ENCODE results near the gene FADS3. TPM values are rescaled to one million over a fixed set of nuclear protein-coding genes. Genes with fewer than 3 reads are reported as not detected.

The FADS3 gene
- polyA plus RNA-seq, 2 donors: 7.2 to 9.8 TPM

- Histone ChIP-seq H3K4me1 (ENCODE audit: control insufficient read depth in 2 of 2, insufficient read depth in 2 of 2, low read length in 1 of 2) (no peaks in the 10 kb centered on the region), H3K27ac (ENCODE audit: low read depth in 2 of 2, low read length in 1 of 2) (no peak overlapping the region), H3K4me3 (ENCODE audit: low read depth in 1 of 2, low read length in 2 of 2) (no peak overlapping the region), H3K9me3 (ENCODE audit: control insufficient read depth in 2 of 2, insufficient read depth in 1 of 2, low read depth in 1 of 2, low read length in 1 of 2) (no peaks in the 10 kb centered on the region), H3K36me3 (ENCODE audit: control insufficient read depth in 2 of 2, insufficient read depth in 2 of 2, low read length in 1 of 2) (no peaks in the 10 kb centered on the region), H3K27me3 (ENCODE audit: control insufficient read depth in 1 of 2, insufficient read depth in 2 of 2, low read length in 2 of 2) (no peaks in the 10 kb centered on the region)
- 89 to 91% methylated on average over 21 of the region's 21 CpGs for WGBS, 2 donors
These were observed 16.8 kb upstream of the FADS3 start for GRCh38 chr11:61907871-61908729.

DNA sequence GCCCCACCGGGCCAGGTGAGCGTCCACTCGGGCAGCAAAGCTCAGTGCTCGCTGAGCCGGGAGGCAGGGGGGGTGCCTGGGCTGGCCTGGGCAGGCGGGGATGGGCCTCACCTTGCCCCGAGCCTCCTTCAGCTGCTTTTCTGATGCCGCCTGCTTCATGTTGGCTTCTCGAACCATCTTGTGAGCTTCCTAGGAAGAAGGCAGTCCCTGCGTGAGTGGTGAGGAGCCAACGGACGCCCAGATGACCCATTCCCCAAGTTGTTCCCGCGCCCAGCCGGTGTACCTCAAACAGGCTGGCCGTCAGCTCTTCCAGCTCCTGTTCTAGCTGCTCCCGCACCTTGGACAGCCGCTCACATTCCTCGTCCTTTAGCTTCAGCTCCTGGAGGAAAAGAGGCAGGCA lies 15.9 kb upstream of the FADS3 start:
- Histone ChIP-seq H3K9me3 (ENCODE audit: control insufficient read depth in 2 of 2, insufficient read depth in 1 of 2, low read depth in 1 of 2, low read length in 1 of 2) (no peaks in the 10 kb centered on the region), H3K36me3 (ENCODE audit: control insufficient read depth in 2 of 2, insufficient read depth in 2 of 2, low read length in 1 of 2) (no peaks in the 10 kb centered on the region), H3K27me3 (ENCODE audit: control insufficient read depth in 1 of 2, insufficient read depth in 2 of 2, low read length in 2 of 2) (no peaks in the 10 kb centered on the region), H3K4me3 (ENCODE audit: low read depth in 1 of 2, low read length in 2 of 2) (no peak overlapping the region), H3K4me1 (ENCODE audit: control insufficient read depth in 2 of 2, insufficient read depth in 2 of 2, low read length in 1 of 2) (no peaks in the 10 kb centered on the region), H3K27ac (ENCODE audit: low read depth in 2 of 2, low read length in 1 of 2) (no peak overlapping the region)
- WGBS, 2 donors: 74 to 81% methylated on average over 19 of the region's 19 CpGs

DNA sequence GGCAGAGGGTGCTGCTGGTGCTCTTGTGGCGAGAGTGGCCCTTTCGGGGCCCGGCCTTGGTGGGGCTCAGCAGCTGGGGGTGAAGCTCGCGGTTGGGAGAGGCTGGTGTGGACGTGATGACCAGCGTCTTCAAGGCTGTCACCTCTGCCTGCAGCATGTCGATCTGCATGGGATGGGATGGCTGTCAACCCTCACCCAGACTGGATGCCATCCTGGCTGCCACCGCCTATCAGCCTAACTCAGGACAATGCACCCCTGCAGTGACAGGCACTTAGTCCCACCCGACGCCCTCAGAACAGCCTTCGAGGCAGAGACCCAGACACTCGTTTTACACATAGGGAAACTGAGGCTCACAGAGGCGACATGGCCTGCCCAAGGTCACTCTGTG lies 15.2 kb upstream of the FADS3 start:
- Histone ChIP-seq H3K27ac (ENCODE audit: low read depth in 2 of 2, low read length in 1 of 2) (no peak overlapping the region), H3K4me1 (ENCODE audit: control insufficient read depth in 2 of 2, insufficient read depth in 2 of 2, low read length in 1 of 2) (no peaks in the 10 kb centered on the region), H3K9me3 (ENCODE audit: control insufficient read depth in 2 of 2, insufficient read depth in 1 of 2, low read depth in 1 of 2, low read length in 1 of 2) (no peaks in the 10 kb centered on the region), H3K4me3 (ENCODE audit: low read depth in 1 of 2, low read length in 2 of 2) (no peak overlapping the region), H3K36me3 (ENCODE audit: control insufficient read depth in 2 of 2, insufficient read depth in 2 of 2, low read length in 1 of 2) (no peaks in the 10 kb centered on the region), H3K27me3 (ENCODE audit: control insufficient read depth in 1 of 2, insufficient read depth in 2 of 2, low read length in 2 of 2) (no peaks in the 10 kb centered on the region)
- 87 to 89% methylated on average over 14 of the region's 14 CpGs for WGBS, 2 donors

DNA sequence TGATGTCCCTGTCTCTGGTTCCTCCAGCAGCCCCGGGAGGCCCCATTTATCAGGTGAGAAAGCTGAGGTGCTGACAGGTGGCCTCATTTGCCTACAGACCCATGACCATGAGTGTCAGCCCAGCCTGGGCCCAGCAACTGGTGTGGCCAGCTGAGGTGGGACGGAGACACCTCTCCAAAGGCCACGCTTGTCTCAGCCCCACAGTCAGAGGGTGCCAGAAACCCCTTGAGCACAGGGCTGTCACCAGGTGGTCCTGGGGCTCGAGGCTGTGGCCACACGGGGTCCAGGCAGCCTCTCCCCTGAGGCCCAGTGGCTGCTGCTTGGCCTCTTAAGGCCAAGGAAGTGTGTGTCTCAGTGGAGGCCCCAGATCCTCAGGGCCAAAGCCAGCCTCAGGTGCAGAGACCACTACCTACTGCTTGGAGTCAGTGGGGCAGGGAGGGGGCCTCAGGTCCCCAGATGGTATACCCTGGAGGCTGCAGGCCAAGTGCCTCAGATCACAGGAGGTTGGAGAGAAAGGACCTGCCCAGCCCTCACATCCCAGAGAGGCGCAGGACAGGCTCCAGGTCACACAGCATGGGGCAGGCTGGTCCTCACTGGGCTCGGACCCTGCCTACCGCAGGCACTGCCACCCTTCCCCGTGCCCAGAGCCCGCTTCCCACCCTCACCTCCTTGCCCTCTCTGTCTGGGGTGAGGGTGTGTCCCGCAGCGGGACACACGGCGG lies 14.6 kb upstream of the FADS3 start:
- Histone ChIP-seq H3K4me3 (ENCODE audit: low read depth in 1 of 2, low read length in 2 of 2) (no peak overlapping the region), H3K27me3 (ENCODE audit: control insufficient read depth in 1 of 2, insufficient read depth in 2 of 2, low read length in 2 of 2) (no peaks in the 10 kb centered on the region), H3K27ac (ENCODE audit: low read depth in 2 of 2, low read length in 1 of 2) (no peak overlapping the region), H3K36me3 (ENCODE audit: control insufficient read depth in 2 of 2, insufficient read depth in 2 of 2, low read length in 1 of 2) (no peaks in the 10 kb centered on the region), H3K4me1 (ENCODE audit: control insufficient read depth in 2 of 2, insufficient read depth in 2 of 2, low read length in 1 of 2) (no peaks in the 10 kb centered on the region), H3K9me3 (ENCODE audit: control insufficient read depth in 2 of 2, insufficient read depth in 1 of 2, low read depth in 1 of 2, low read length in 1 of 2) (no peaks in the 10 kb centered on the region)
- WGBS, 2 donors: 90% methylated on average over 14 of the region's 14 CpGs

DNA sequence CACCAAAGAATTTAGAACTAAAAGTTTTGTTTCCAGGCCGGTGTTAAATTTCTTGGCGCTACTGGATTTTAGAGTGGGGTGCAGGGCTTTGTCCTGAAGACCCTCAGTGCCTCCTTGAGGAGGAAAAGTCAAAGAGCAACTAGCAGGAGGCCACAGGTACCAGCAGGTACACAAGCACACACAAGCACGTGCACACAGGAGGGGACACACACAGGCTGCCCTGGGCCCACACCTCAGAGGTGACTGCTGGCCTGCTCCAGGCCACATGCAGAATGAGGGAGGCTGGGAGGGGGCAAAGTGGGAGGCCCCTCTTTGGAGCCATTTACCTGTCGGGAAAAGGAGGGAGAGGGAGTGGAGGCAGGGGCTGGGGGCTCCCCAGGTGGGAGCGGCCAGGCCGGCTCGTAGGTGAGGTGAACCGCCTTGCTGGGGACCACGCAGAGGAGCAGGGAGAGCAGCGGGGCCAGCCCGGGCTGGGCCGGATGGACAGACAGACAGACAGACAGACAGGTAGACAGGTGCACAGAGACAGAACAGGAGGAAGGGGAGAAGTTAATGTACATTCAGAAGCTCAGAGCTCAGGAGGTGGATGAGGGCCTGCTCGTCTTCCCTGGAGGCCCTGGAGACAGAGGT lies 13.8 kb upstream of the FADS3 start:
- H3K27me3 ChIP-seq (ENCODE audit: control insufficient read depth in 1 of 2, insufficient read depth in 2 of 2, low read length in 2 of 2): no peaks in the 10 kb centered on the region
- H3K9me3 ChIP-seq (ENCODE audit: control insufficient read depth in 2 of 2, insufficient read depth in 1 of 2, low read depth in 1 of 2, low read length in 1 of 2): no peaks in the 10 kb centered on the region
- no peak overlapping the region for H3K4me3 ChIP-seq (ENCODE audit: low read depth in 1 of 2, low read length in 2 of 2)
- H3K4me1 ChIP-seq (ENCODE audit: control insufficient read depth in 2 of 2, insufficient read depth in 2 of 2, low read length in 1 of 2): no peaks in the 10 kb centered on the region
- no peak overlapping the region for H3K27ac ChIP-seq (ENCODE audit: low read depth in 2 of 2, low read length in 1 of 2)
- no peaks in the 10 kb centered on the region for H3K36me3 ChIP-seq (ENCODE audit: control insufficient read depth in 2 of 2, insufficient read depth in 2 of 2, low read length in 1 of 2)
- WGBS, 2 donors: 93 to 95% methylated on average over 13 of the region's 13 CpGs

DNA sequence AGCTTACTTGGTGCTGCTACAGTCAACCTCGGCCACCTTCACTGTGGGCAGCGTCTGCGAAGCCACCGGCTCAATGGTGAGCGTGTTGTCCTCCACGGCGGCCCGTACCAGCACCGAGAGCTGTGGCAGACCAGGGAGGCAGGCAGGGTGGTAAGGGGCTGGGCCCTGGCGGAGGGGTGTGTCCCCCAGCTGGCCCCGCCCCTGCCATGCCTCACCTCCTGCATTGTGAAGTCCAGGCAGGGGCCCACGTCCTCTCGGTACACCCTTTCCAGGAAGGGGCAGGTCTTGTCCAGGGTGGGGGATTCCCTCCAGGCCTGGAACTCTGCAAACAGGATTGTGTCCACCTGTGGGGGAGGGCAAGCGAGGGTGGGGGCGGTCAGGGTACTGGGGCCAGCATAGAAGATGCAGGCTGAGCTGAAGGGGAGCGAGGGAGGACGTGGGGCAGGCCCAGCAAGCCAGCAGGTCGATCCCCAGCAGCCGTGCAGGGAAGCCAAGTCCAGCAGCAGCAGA lies 13.2 kb upstream of the FADS3 start:
- 49 to 52% methylated on average over 19 of the region's 19 CpGs for WGBS, 2 donors
- no peaks in the 10 kb centered on the region for H3K9me3 ChIP-seq (ENCODE audit: control insufficient read depth in 2 of 2, insufficient read depth in 1 of 2, low read depth in 1 of 2, low read length in 1 of 2)
- no peaks in the 10 kb centered on the region for H3K27me3 ChIP-seq (ENCODE audit: control insufficient read depth in 1 of 2, insufficient read depth in 2 of 2, low read length in 2 of 2)
- no peak overlapping the region for H3K27ac ChIP-seq (ENCODE audit: low read depth in 2 of 2, low read length in 1 of 2)
- no peaks in the 10 kb centered on the region for H3K4me1 ChIP-seq (ENCODE audit: control insufficient read depth in 2 of 2, insufficient read depth in 2 of 2, low read length in 1 of 2)
- no peaks in the 10 kb centered on the region for H3K36me3 ChIP-seq (ENCODE audit: control insufficient read depth in 2 of 2, insufficient read depth in 2 of 2, low read length in 1 of 2)
- H3K4me3 ChIP-seq (ENCODE audit: low read depth in 1 of 2, low read length in 2 of 2): no peak overlapping the region

DNA sequence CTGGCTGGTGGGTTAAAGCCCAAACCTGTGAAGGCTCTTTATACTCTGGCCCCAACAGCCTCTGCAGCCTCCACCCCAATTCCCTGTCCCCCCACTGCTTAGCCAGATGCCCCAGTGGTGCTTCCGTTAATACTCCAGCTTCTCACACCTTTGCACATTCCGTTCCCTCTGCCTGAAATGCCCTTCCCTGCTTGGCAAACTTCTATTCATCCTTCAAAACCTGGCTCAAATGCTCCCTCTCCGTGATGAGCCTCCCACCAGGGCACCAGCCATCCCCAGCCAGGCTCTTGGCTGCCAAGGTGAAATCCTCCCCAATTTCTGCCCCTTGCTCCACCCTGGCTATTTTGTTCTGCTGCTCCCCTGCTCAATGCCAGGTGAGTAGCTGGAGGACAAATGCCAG lies 12.5 kb upstream of the FADS3 start:
- no peak overlapping the region for H3K4me3 ChIP-seq (ENCODE audit: low read depth in 1 of 2, low read length in 2 of 2)
- H3K27ac ChIP-seq (ENCODE audit: low read depth in 2 of 2, low read length in 1 of 2): no peak overlapping the region
- no peaks in the 10 kb centered on the region for H3K27me3 ChIP-seq (ENCODE audit: control insufficient read depth in 1 of 2, insufficient read depth in 2 of 2, low read length in 2 of 2)
- H3K4me1 ChIP-seq (ENCODE audit: control insufficient read depth in 2 of 2, insufficient read depth in 2 of 2, low read length in 1 of 2): peaks cover 0 to 2% of the 10 kb centered on the region in 2 donors
- no peaks in the 10 kb centered on the region for H3K36me3 ChIP-seq (ENCODE audit: control insufficient read depth in 2 of 2, insufficient read depth in 2 of 2, low read length in 1 of 2)
- 87 to 88% methylated on average over 3 of the region's 3 CpGs for WGBS, 2 donors
- H3K9me3 ChIP-seq (ENCODE audit: control insufficient read depth in 2 of 2, insufficient read depth in 1 of 2, low read depth in 1 of 2, low read length in 1 of 2): no peaks in the 10 kb centered on the region

- Histone ChIP-seq H3K27me3 (ENCODE audit: control insufficient read depth in 1 of 2, insufficient read depth in 2 of 2, low read length in 2 of 2) (no peaks in the 10 kb centered on the region), H3K27ac (ENCODE audit: low read depth in 2 of 2, low read length in 1 of 2) (no peak overlapping the region), H3K36me3 (ENCODE audit: control insufficient read depth in 2 of 2, insufficient read depth in 2 of 2, low read length in 1 of 2) (no peaks in the 10 kb centered on the region), H3K9me3 (ENCODE audit: control insufficient read depth in 2 of 2, insufficient read depth in 1 of 2, low read depth in 1 of 2, low read length in 1 of 2) (no peaks in the 10 kb centered on the region), H3K4me3 (ENCODE audit: low read depth in 1 of 2, low read length in 2 of 2) (no peak overlapping the region), H3K4me1 (ENCODE audit: control insufficient read depth in 2 of 2, insufficient read depth in 2 of 2, low read length in 1 of 2) (peaks cover 0 to 2% of the 10 kb centered on the region in 2 donors)
- 89% methylated on average over 11 of the region's 11 CpGs for WGBS, 2 donors
These were observed 11.0 kb upstream of the FADS3 start for GRCh38 chr11:61902313-61902712.

GRCh38 chr11:61901397-61901796 lies 10.1 kb upstream of the FADS3 start:
- no peak overlapping the region for H3K4me3 ChIP-seq (ENCODE audit: low read depth in 1 of 2, low read length in 2 of 2)
- WGBS, 2 donors: 89 to 90% methylated on average over 10 of the region's 10 CpGs
- H3K27me3 ChIP-seq (ENCODE audit: control insufficient read depth in 1 of 2, insufficient read depth in 2 of 2, low read length in 2 of 2): no peaks in the 10 kb centered on the region
- no peaks in the 10 kb centered on the region for H3K9me3 ChIP-seq (ENCODE audit: control insufficient read depth in 2 of 2, insufficient read depth in 1 of 2, low read depth in 1 of 2, low read length in 1 of 2)
- H3K4me1 ChIP-seq (ENCODE audit: control insufficient read depth in 2 of 2, insufficient read depth in 2 of 2, low read length in 1 of 2): peaks cover 0 to 2% of the 10 kb centered on the region in 2 donors
- H3K27ac ChIP-seq (ENCODE audit: low read depth in 2 of 2, low read length in 1 of 2): no peak overlapping the region
- H3K36me3 ChIP-seq (ENCODE audit: control insufficient read depth in 2 of 2, insufficient read depth in 2 of 2, low read length in 1 of 2): no peaks in the 10 kb centered on the region

All from esophagus (tissue), 2 donors.